ACC112 (cell line): Measurements from ENCODE around the gene MAP3K13.

ENCODE experiments used
- H2AFZ ChIP-seq: fragments of 200-600 bp; sonication (generic); one replicate; pipeline ENCODE4 v1.6.0; 2017; ENCODE audit warnings: antibody characterized with exemption, low read length; ENCODE audit not compliant: unreplicated experiment
- H3K27ac ChIP-seq: fragments of 200-600 bp; sonication (generic); 2 replicates; pipeline ENCODE4 v1.5.1; 2014; ENCODE audit warnings: low read depth, mild to moderate bottlenecking, antibody characterized with exemption, low read length, moderate library complexity
- H3K27me3 ChIP-seq: fragments of 200-600 bp; sonication (generic); 2 replicates; pipeline ENCODE4 v1.6.1; 2014; ENCODE audit warnings: mild to moderate bottlenecking, antibody characterized with exemption, low read length, moderate library complexity, mixed read lengths; ENCODE audit not compliant: insufficient read depth
- H3K36me3 ChIP-seq: fragments of 200-600 bp; sonication (generic); 2 replicates; pipeline ENCODE4 v1.6.1; 2016; ENCODE audit warnings: mild to moderate bottlenecking, antibody characterized with exemption, low read length, moderate library complexity, mixed read lengths; ENCODE audit not compliant: insufficient read depth
- H3K4me1 ChIP-seq: fragments of 200-600 bp; sonication (generic); one replicate; pipeline ENCODE4 v1.6.1; 2016; ENCODE audit warnings: low read length, mixed read lengths; ENCODE audit not compliant: insufficient read depth, unreplicated experiment, control insufficient read depth
- H3K4me3 ChIP-seq: fragments of 200-600 bp; sonication (generic); 2 replicates; pipeline ENCODE4 v1.5.1; 2014; ENCODE audit warnings: mild to moderate bottlenecking, low read depth, low read length
- H3K79me2 ChIP-seq: fragments of 200-600 bp; sonication (generic); one replicate; pipeline ENCODE4 v1.6.0; 2016; ENCODE audit warnings: low read length; ENCODE audit not compliant: control insufficient read depth, unreplicated experiment, insufficient read depth

The MAP3K13 gene

GRCh38 chr3:185362850-185363661 lies at the start of gene MAP3K13:
MAP3K13 (plus strand) TSS chr3:185363136; CDS start chr3:185428582, 65,446 bp downstream.
- Histone ChIP-seq H2AFZ (peak within 1 kb of the TSS; percentile 69), H3K4me3 (peak within 1 kb of the TSS; percentile 81), H3K36me3 (no peaks in the 10 kb centered on the region), H3K27ac (peak within 1 kb of the TSS; percentile 79), H3K4me1 (peaks cover 17% of the 10 kb centered on the region), H3K79me2 (peaks cover 8% of the 10 kb centered on the region), H3K27me3 (no peaks in the 10 kb centered on the region)

GRCh38 chr3:185313693-185314246 lies 49.2 kb upstream of the MAP3K13 start:
- Histone ChIP-seq H3K27me3 (no peaks in the 10 kb centered on the region), H3K27ac (no peak overlapping the region), H3K4me3 (no peak overlapping the region), H3K36me3 (peaks cover 11% of the 10 kb centered on the region), H2AFZ (no peak overlapping the region), H3K79me2 (no peaks in the 10 kb centered on the region), H3K4me1 (peaks cover 16% of the 10 kb centered on the region)

GRCh38 chr3:185316740-185317412 lies 46.1 kb upstream of the MAP3K13 start:
- H3K27ac ChIP-seq = peak overlapping the region; percentile 79
- no peaks in the 10 kb centered on the region for H3K36me3 ChIP-seq
- peak overlapping the region; percentile 46 for H2AFZ ChIP-seq
- H3K4me1 ChIP-seq = peaks cover 16% of the 10 kb centered on the region
- H3K79me2 ChIP-seq = no peaks in the 10 kb centered on the region
- H3K27me3 ChIP-seq = no peaks in the 10 kb centered on the region
- H3K4me3 ChIP-seq = peak overlapping the region; percentile 40

- peak overlapping the region; percentile 46 for H2AFZ ChIP-seq
- no peaks in the 10 kb centered on the region for H3K36me3 ChIP-seq
- H3K79me2 ChIP-seq = no peaks in the 10 kb centered on the region
- H3K27me3 ChIP-seq = no peaks in the 10 kb centered on the region
- peak overlapping the region; percentile 79 for H3K27ac ChIP-seq
- H3K4me1 ChIP-seq = peaks cover 16% of the 10 kb centered on the region
- H3K4me3 ChIP-seq = peak overlapping the region; percentile 40; the same call in 1 of the 2 replicates
Measured at GRCh38 chr3:185317674-185318073, 45.3 kb upstream of the MAP3K13 start.

- no peaks in the 10 kb centered on the region for H3K27me3 ChIP-seq
- peaks cover 16% of the 10 kb centered on the region for H3K4me1 ChIP-seq
- H3K79me2 ChIP-seq = no peaks in the 10 kb centered on the region
- H3K36me3 ChIP-seq = no peaks in the 10 kb centered on the region
- peak overlapping the region; percentile 79 for H3K27ac ChIP-seq
- H3K4me3 ChIP-seq = no peak overlapping the region
- no peak overlapping the region for H2AFZ ChIP-seq
Measured at GRCh38 chr3:185318141-185318540, 44.8 kb upstream of the MAP3K13 start.

- Histone ChIP-seq H3K4me3 (no peak overlapping the region), H3K27me3 (no peaks in the 10 kb centered on the region), H3K4me1 (peaks cover 16% of the 10 kb centered on the region), H2AFZ (no peak overlapping the region), H3K36me3 (no peaks in the 10 kb centered on the region), H3K27ac (no peak overlapping the region), H3K79me2 (no peaks in the 10 kb centered on the region)
Measured at GRCh38 chr3:185319801-185320200, 43.1 kb upstream of the MAP3K13 start.

- H3K36me3 ChIP-seq = no peaks in the 10 kb centered on the region
- no peak overlapping the region for H2AFZ ChIP-seq
- H3K4me1 ChIP-seq = peaks cover 16% of the 10 kb centered on the region
- no peak overlapping the region for H3K4me3 ChIP-seq
- no peaks in the 10 kb centered on the region for H3K79me2 ChIP-seq
- no peaks in the 10 kb centered on the region for H3K27me3 ChIP-seq
- no peak overlapping the region for H3K27ac ChIP-seq
Measured at GRCh38 chr3:185320949-185321348, 42.0 kb upstream of the MAP3K13 start.

GRCh38 chr3:185322101-185322719 lies 40.7 kb upstream of the MAP3K13 start:
- H3K27ac ChIP-seq = no peak overlapping the region
- no peaks in the 10 kb centered on the region for H3K79me2 ChIP-seq
- peaks cover 6% of the 10 kb centered on the region for H3K4me1 ChIP-seq
- H2AFZ ChIP-seq = no peak overlapping the region
- no peaks in the 10 kb centered on the region for H3K27me3 ChIP-seq
- H3K36me3 ChIP-seq = no peaks in the 10 kb centered on the region
- no peak overlapping the region for H3K4me3 ChIP-seq

GRCh38 chr3:185325946-185326791 lies 36.8 kb upstream of the MAP3K13 start:
- no peaks in the 10 kb centered on the region for H3K4me1 ChIP-seq
- no peaks in the 10 kb centered on the region for H3K36me3 ChIP-seq
- no peak overlapping the region for H3K27ac ChIP-seq
- H2AFZ ChIP-seq = no peak overlapping the region
- no peaks in the 10 kb centered on the region for H3K27me3 ChIP-seq
- no peak overlapping the region for H3K4me3 ChIP-seq
- no peaks in the 10 kb centered on the region for H3K79me2 ChIP-seq

GRCh38 chr3:185327062-185327461 lies 35.9 kb upstream of the MAP3K13 start:
- Histone ChIP-seq H3K4me1 (peaks cover 6% of the 10 kb centered on the region), H3K27ac (no peak overlapping the region), H2AFZ (no peak overlapping the region), H3K27me3 (no peaks in the 10 kb centered on the region), H3K4me3 (no peak overlapping the region), H3K36me3 (no peaks in the 10 kb centered on the region), H3K79me2 (no peaks in the 10 kb centered on the region)
